LNCaP clone FGC (cell line): ENCODE measurements around the gene LGALS8.

Experiments used
- DNase-seq: peaks from one replicate; pipeline ENCODE4 v3.0.0-alpha.2; 2011; ENCODE audit warnings: low read depth
- H3K4me3 ChIP-seq: 2 replicates; pipeline ENCODE4 v1.5.1; 2011; ENCODE audit warnings: mild to moderate bottlenecking, low read depth, low read length, control low read depth
- CTCF ChIP-seq: IDR thresholded peaks from 2 replicates; pipeline ENCODE4 v1.5.1; 2012; ENCODE audit warnings: mild to moderate bottlenecking; ENCODE audit not compliant: control insufficient read depth, insufficient read depth; ENCODE audit errors: extremely low read depth

LGALS8 gene

GRCh38 chr1:236491469-236492136, 32.2 kb upstream of the LGALS8 start:
- no peak overlapping the region for H3K4me3 ChIP-seq
- no peak for DNase-seq
- no peak for TF ChIP-seq CTCF

DNA sequence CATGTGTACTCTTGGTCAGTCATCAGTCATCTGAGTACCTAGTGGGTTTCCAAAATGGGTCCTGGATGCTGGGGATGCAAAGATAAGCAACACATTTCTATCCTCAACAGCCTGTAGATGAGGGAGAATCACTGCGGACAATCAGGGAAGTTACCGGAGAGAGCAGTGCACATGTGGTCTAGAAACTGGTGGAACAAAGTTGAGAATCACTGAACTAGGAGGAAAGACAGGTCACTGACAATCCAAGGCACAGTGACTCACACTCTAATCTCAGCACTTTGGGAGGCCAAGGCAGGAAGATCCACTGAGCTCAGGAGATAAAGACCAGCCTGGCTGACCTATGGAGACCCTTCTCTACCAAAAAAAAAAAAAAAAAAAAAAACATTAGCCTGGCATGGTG, 31.4 kb upstream of the LGALS8 start:
- no peak for DNase-seq
- TF ChIP-seq CTCF = no peak
- no peak overlapping the region for H3K4me3 ChIP-seq

DNA sequence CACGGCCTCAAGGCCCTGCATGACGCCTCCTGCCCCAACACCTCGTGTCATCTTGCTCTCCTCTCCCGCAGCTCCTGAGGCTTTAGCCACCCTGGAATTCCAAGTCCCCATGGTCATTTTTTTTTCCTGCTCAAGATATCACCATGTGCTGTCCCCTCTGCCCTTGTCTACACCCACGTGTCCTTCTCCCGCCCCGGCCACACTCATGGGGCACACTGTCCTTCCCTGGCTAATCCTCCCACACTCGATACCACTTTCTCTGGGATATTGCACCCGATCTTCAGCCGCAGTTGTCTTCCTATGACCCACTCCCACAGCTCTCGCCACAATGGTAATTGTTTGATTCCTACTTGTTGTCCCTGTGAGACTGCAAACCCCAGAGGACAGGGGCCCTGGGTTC, 29.7 kb upstream of the LGALS8 start:
- TF ChIP-seq CTCF = no peak
- H3K4me3 ChIP-seq = no peak overlapping the region
- no peak for DNase-seq

- no peak overlapping the region for H3K4me3 ChIP-seq
- no peak for DNase-seq
- no peak for TF ChIP-seq CTCF
Observed at GRCh38 chr1:236494586-236495466, 29.0 kb upstream of the LGALS8 start.

DNA sequence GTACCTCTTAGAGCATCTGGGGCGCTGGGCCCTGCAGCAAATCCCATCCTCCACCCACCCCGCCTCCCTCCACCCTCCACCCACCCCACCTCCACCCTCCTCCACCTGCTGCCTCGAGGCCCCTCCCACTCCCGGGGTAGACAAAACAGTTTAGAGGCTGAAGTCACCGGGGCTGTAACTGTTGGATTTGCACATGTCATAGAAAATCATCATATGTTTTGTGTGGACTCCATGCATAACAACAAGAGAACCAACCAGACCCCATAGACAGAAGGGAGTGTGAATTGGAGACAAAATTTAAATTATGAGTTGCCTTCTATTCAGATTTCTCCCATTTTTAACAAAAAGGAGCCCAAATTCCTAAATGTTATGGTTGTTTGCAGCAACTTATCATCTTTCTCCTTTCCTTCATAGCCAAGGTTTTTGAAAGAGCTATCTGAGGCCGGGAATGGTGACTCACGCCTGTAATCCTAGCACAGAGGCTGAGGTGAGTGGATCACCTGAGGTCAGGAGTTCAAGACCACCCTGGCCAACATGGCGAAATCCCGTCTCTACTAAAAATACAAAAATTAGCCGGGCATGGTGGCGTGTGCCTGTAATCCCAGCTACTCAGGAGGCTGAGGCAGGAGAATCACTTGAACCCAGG, 28.2 kb upstream of the LGALS8 start:
- no peak overlapping the region for H3K4me3 ChIP-seq
- no peak for TF ChIP-seq CTCF
- DNase-seq = no peak

GRCh38 chr1:236497908-236498307, 25.9 kb upstream of the LGALS8 start:
- no peak for TF ChIP-seq CTCF
- H3K4me3 ChIP-seq = no peak overlapping the region
- DNase-seq = no peak
